ENCODE data around the gene PLCE1. TPM values are rescaled to one million over a fixed set of nuclear protein-coding genes. Genes with fewer than 3 reads are reported as not detected.

Gene PLCE1
- total and polyA plus RNA-seq, 2 of the 8 experiments (the other 6 are each of a cell fraction or from before 2014, with no cell fraction given): 0.05 to 0.06 TPM

DNA sequence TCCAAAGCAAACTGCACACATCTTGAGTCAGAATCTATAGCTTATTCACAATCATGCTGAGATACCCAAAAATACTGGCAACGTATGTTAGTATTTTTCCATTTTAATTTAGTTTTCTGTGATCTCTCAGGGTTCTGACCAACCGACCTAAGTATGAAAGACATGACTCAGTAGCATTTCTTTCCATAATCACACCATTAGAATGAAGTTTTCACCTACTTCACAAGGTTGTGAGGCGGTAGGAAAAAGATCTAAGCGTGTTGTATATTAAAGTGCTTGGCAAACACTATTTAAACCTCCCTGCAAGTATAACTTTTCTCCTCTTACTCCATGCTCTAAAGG is 49.1 kb downstream of the PLCE1 start:
- Histone ChIP-seq H4K20me1 (replicated peaks in 1 of 2; ENCODE audit: control insufficient read depth in 1 of 2, insufficient read depth in 2 of 2, low read length in 2 of 2) (no peaks in the 10 kb centered on the region), H3K36me3 (ENCODE audit: control insufficient read depth in 2 of 4, insufficient read depth in 4 of 4, low read length in 3 of 4) (no peaks in the 10 kb centered on the region), H3K79me2 (ENCODE audit: control insufficient read depth in 1 of 2, insufficient read depth in 2 of 2, low read length in 2 of 2) (no peaks in the 10 kb centered on the region), H2BK20ac (ENCODE audit: low read length) (no peak overlapping the region), H2BK5ac (ENCODE audit: low read depth, low read length) (no peak overlapping the region), H3K18ac (ENCODE audit: extremely low read depth, low read length) (no peak overlapping the region), H2BK12ac (ENCODE audit: low read depth, low read length) (no peak overlapping the region), H2AFZ (ENCODE audit: low read length) (no peak overlapping the region), H2AK5ac (ENCODE audit: low read depth, low read length) (no peak overlapping the region), H3K9ac (replicated peaks in 1 of 4; ENCODE audit: extremely low read depth in 1 of 4, low read depth in 3 of 4, low read length in 3 of 4) (no peak overlapping the region), H3K14ac (ENCODE audit: insufficient read length) (no peak overlapping the region), H3K23ac (ENCODE audit: insufficient read length) (no peak overlapping the region), H3K4ac (replicated peaks; ENCODE audit: insufficient read length, low read depth, low read length) (no peak overlapping the region), H2BK120ac (replicated peaks; ENCODE audit: low read depth, low read length) (no peak overlapping the region), H3K9me3 (ENCODE audit: insufficient read depth in 2 of 2, low read depth in 1 of 2, low read length in 1 of 2) (no peaks in the 10 kb centered on the region), H3K23me2 (ENCODE audit: low read depth, low read length) (no peaks in the 10 kb centered on the region), H3K27ac (ENCODE audit: low read depth, low read length) (no peak overlapping the region), H4K91ac (replicated peaks; ENCODE audit: insufficient read length, low read length) (no peak overlapping the region), H3K56ac (replicated peaks; ENCODE audit: insufficient read length, low read depth, low read length) (no peak overlapping the region), H3K27me3 (replicated peaks in 1 of 4; ENCODE audit: control insufficient read depth in 3 of 4, extremely low read depth in 1 of 4, insufficient read depth in 3 of 4, low read length in 3 of 4) (no peaks in the 10 kb centered on the region), H3K4me3 (ENCODE audit: extremely low read depth in 1 of 4, insufficient read depth in 2 of 4, low read depth in 3 of 4, low read length in 4 of 4) (no peak overlapping the region), H4K5ac (ENCODE audit: insufficient read length, low read depth, low read length) (no peak overlapping the region), H2BK15ac (ENCODE audit: low read length) (no peak overlapping the region), H3K79me1 (ENCODE audit: low read depth, low read length) (no peaks in the 10 kb centered on the region), H4K8ac (ENCODE audit: extremely low read depth, insufficient read depth, low read length) (no peak overlapping the region), H3K4me1 (replicated peaks in 1 of 4; ENCODE audit: control insufficient read depth in 3 of 4, insufficient read depth in 4 of 4, low read length in 3 of 4) (no peaks in the 10 kb centered on the region), H3K4me2 (ENCODE audit: insufficient read depth in 1 of 2, low read depth in 2 of 2, low read length in 2 of 2) (no peak overlapping the region)
- ChIA-PET CTCF (ENCODE audit: partially characterized antibody) (interaction anchor here (0.8 to 1.7 kb wide), 2 partner anchors 57 to 121 kb away, joined by 3 read pairs; no protein-coding TSS in a partner anchor), POLR2A (ENCODE audit: partially characterized antibody) (no interaction called here)
- 88% methylated on average over 4 of the region's 4 CpGs; no CpG with 5 or more reads in 1 of the 2 experiments for WGBS, 2 experiments (ENCODE audit: extremely low coverage in 1 of 2, insufficient coverage in 1 of 2, insufficient read length in 1 of 2, insufficient replicate concordance in 2 of 2, low coverage in 1 of 2, low lambda C conversion rate in 2 of 2, missing lambda C conversion rate in 1 of 2)
- DNase-seq (ENCODE audit: low read depth in 1 of 2, low spot score in 2 of 2): no peak
- no peak for TF ChIP-seq TAF7 (optimal IDR thresholded peaks at IDR 0.05; ENCODE audit: borderline replicate concordance, low read depth, low read length)
- no peak for TF ChIP-seq E2F6 (IDR thresholded peaks at IDR 0.05)
- no peak for TF ChIP-seq CBX8 (IDR thresholded peaks at IDR 0.05; ENCODE audit: borderline replicate concordance, low read depth, low read length)
- no peak for TF ChIP-seq POU5F1 (IDR thresholded peaks at IDR 0.05; ENCODE audit: low read depth, low read length)
- no peak for TF ChIP-seq SP4 (IDR thresholded peaks at IDR 0.05; ENCODE audit: low read length)
- FAIRE-seq: no peak

Measured in H1 (cell line).